CD14-positive monocyte (primary cell): Measurements from ENCODE around the gene DMRTA2. TPM values are rescaled to one million over a fixed set of nuclear protein-coding genes. Genes with fewer than 3 reads are reported as not detected.

ENCODE experiments used
- DNase-seq, 3 donors: peaks; one replicate each; pipeline ENCODE4 v3.0.0-alpha.2; 2011 to 2022
- H2AFZ ChIP-seq: 2 replicates; pipeline ENCODE4 v1.6.0; 2012; ENCODE audit warnings: mild to moderate bottlenecking, low read depth, low read length, inconsistent platforms; ENCODE audit not compliant: insufficient read depth, poor library complexity, severe bottlenecking
- H3K27ac ChIP-seq, 2 donors: 1 replicate in 1 of 2; 2 replicates in 1 of 2; pipeline ENCODE4 v1.5.1; 2012 to 2013; ENCODE audit warnings: low read length in 2 of 2, control low read depth in 1 of 2, inconsistent platforms in 1 of 2, low read depth in 1 of 2, mild to moderate bottlenecking in 1 of 2
- H3K27me3 ChIP-seq, 2 donors: one replicate each; pipeline versions ENCODE4 v1.6.0 to v1.6.1; 2011 to 2013; ENCODE audit warnings: low read length in 2 of 2; ENCODE audit not compliant: control insufficient read depth in 2 of 2, insufficient read depth in 2 of 2
- H3K36me3 ChIP-seq, 2 donors: replicated peaks in 1 of 2; 1 replicate in 1 of 2; 2 replicates in 1 of 2; pipeline versions ENCODE4 v1.5.1 to v1.6.1; 2012 to 2013; ENCODE audit warnings: low read length in 2 of 2, control low read depth in 1 of 2, inconsistent platforms in 1 of 2, mild to moderate bottlenecking in 1 of 2; ENCODE audit not compliant: insufficient read depth in 2 of 2, control insufficient read depth in 1 of 2
- H3K4me1 ChIP-seq, 2 donors: 1 replicate in 1 of 2; 2 replicates in 1 of 2; pipeline versions ENCODE4 v1.5.1 to v1.6.1; 2012 to 2013; ENCODE audit warnings: low read length in 2 of 2, control low read depth in 1 of 2, inconsistent platforms in 1 of 2, mild to moderate bottlenecking in 1 of 2, moderate library complexity in 1 of 2; ENCODE audit not compliant: insufficient read depth in 2 of 2, control insufficient read depth in 1 of 2
- H3K4me2 ChIP-seq: replicated peaks from 2 replicates; pipeline ENCODE3; 2012; ENCODE audit warnings: low read length, moderate library complexity, mild to moderate bottlenecking; ENCODE audit not compliant: poor library complexity, severe bottlenecking; ENCODE audit errors: extremely low read depth
- H3K4me3 ChIP-seq, 3 experiments: fragments of 200-600 bp in 1 of 3; sonication (generic) in 1 of 3; replicated peaks in 1 of 3; 1 replicate in 2 of 3; 2 replicates in 1 of 3; pipeline ENCODE4 v1.5.1; 2011 to 2013; ENCODE audit warnings: low read length in 3 of 3, mild to moderate bottlenecking in 3 of 3, control low read depth in 2 of 3, low read depth in 2 of 3, inconsistent platforms in 1 of 3, moderate library complexity in 1 of 3
- H3K79me2 ChIP-seq: 2 replicates; pipeline ENCODE4 v1.6.0; 2012; ENCODE audit warnings: mild to moderate bottlenecking, control low read depth, inconsistent platforms, low read length, moderate library complexity; ENCODE audit not compliant: insufficient read depth
- H3K9ac ChIP-seq: 2 replicates; pipeline ENCODE4 v1.6.0; 2017; ENCODE audit warnings: low read length, mild to moderate bottlenecking; ENCODE audit not compliant: insufficient read depth, poor library complexity, severe bottlenecking
- H3K9me3 ChIP-seq, 2 donors: replicated peaks in 1 of 2; 1 replicate in 1 of 2; 2 replicates in 1 of 2; pipeline versions ENCODE4 v1.5.1 to v1.6.1; 2012 to 2013; ENCODE audit warnings: low read length in 2 of 2, control low read depth in 1 of 2; ENCODE audit not compliant: control insufficient read depth in 1 of 2, insufficient read depth in 1 of 2
- H4K20me1 ChIP-seq: 2 replicates; pipeline ENCODE4 v1.6.0; 2012; ENCODE audit warnings: mild to moderate bottlenecking, low read length, control low read depth, moderate library complexity; ENCODE audit not compliant: insufficient read depth
- H3K27ac Mint-ChIP-seq, 7 donors: one replicate each; pipeline ENCODE4 v1.8.0; 2020; ENCODE audit warnings: mild to moderate bottlenecking in 7 of 7, mixed read lengths in 7 of 7, moderate library complexity in 6 of 7, inconsistent platforms in 2 of 7
- H3K27me3 Mint-ChIP-seq, 3 donors: one replicate each; pipeline ENCODE4 v1.8.0; 2021 to 2022; ENCODE audit warnings: low read depth in 3 of 3, mild to moderate bottlenecking in 3 of 3, mixed read lengths in 3 of 3, moderate library complexity in 3 of 3, inconsistent platforms in 1 of 3
- H3K36me3 Mint-ChIP-seq, 2 donors: one replicate each; pipeline ENCODE4 v1.8.0; 2020; ENCODE audit warnings: mixed read lengths in 2 of 2, inconsistent platforms in 1 of 2, mild to moderate bottlenecking in 1 of 2
- H3K4me1 Mint-ChIP-seq: one replicate; pipeline ENCODE4 v1.8.0; 2020; ENCODE audit warnings: mild to moderate bottlenecking, mixed read lengths
- H3K4me3 Mint-ChIP-seq, 2 donors: one replicate each; pipeline ENCODE4 v1.8.0; 2020; ENCODE audit warnings: mild to moderate bottlenecking in 2 of 2, mixed read lengths in 2 of 2, moderate library complexity in 1 of 2
- H3K9me3 Mint-ChIP-seq, 7 donors: one replicate each; pipeline ENCODE4 v1.8.0; 2020 to 2022; ENCODE audit warnings: mixed read lengths in 7 of 7, mild to moderate bottlenecking in 6 of 7, moderate library complexity in 6 of 7, inconsistent platforms in 2 of 7
- CTCF ChIP-seq: fragments of 200-600 bp; IDR thresholded peaks from one replicate; pipeline ENCODE4 v1.8.0; 2022; ENCODE audit warnings: antibody characterized with exemption, mild to moderate bottlenecking
- WGBS: methylation state at CpG from one replicate; pipeline ENCODE4 v1.1.5; 2013; ENCODE audit warnings: missing lambda C conversion rate; ENCODE audit not compliant: insufficient coverage; 5-methylcytosine and 5-hydroxymethylcytosine counted together
- intact Hi-C, 2 donors: fragments of 100-400 bp; cut with micrococcal nuclease; formaldehyde crosslinking; loops; one replicate each; pipeline versions ENCODE4 v1.15.0 to v1.15.1; 2023
- polyA plus RNA-seq, 3 donors: library from polyadenylated mRNA; depleted of rRNA in 1 of 3; unstranded in 2 of 3; stranded (reverse) in 1 of 3; fragments of 300-500 nt in 2 of 3; fragments of >200 nt in 1 of 3; fragmentation: Illumina TruSeq in 2 of 3; gene quantifications; 1 replicate in 2 of 3; 2 replicates in 1 of 3; pipeline ENCODE4 v1.2.3, GENCODE V29; 2012 to 2021

The DMRTA2 gene
- polyA plus RNA-seq, 3 donors: not detected

GRCh38 chr1:50438945-50439344 lies 15.7 kb upstream of the DMRTA2 start:
- Histone ChIP-seq H4K20me1 (no peaks in the 10 kb centered on the region), H3K27ac (no peak overlapping the region), H3K4me3 (no peak overlapping the region), H3K9ac (no peak overlapping the region), H3K36me3 (peaks cover 21 to 46% of the 10 kb centered on the region in 2 donors), H3K27me3 (peaks cover 3% of the 10 kb centered on the region in 2 donors), H3K4me2 (no peak overlapping the region), H3K9me3 (no peaks in the 10 kb centered on the region), H3K79me2 (no peaks in the 10 kb centered on the region), H2AFZ (no peak overlapping the region), H3K4me1 (no peaks in the 10 kb centered on the region)
- Mint-ChIP-seq H3K4me3 (no peak overlapping the region), H3K9me3 (no peaks in the 10 kb centered on the region), H3K36me3 (peaks cover 51 to 60% of the 10 kb centered on the region in 2 donors), H3K27ac (no peak overlapping the region), H3K27me3 (peaks cover 2 to 8% (median 8%) of the 10 kb centered on the region in 3 donors), H3K4me1 (no peaks in the 10 kb centered on the region)
- no peak for TF ChIP-seq CTCF
- DNase-seq: no peak
- intact Hi-C loops: no loop called here

GRCh38 chr1:50436489-50436888 lies 13.2 kb upstream of the DMRTA2 start:
- H3K9me3 Mint-ChIP-seq: peaks cover 0 to 3% (median 0%) of the 10 kb centered on the region in 7 donors
- no peaks in the 10 kb centered on the region for H3K4me1 Mint-ChIP-seq
- no peak for TF ChIP-seq CTCF

More at GRCh38 chr1:50436489-50436888, 13.2 kb upstream of the DMRTA2 start:
- Histone ChIP-seq H2AFZ (no peak overlapping the region), H3K27ac (no peak overlapping the region), H3K4me3 (no peak overlapping the region), H3K27me3 (peaks cover 26% of the 10 kb centered on the region in 2 donors), H3K4me2 (no peak overlapping the region), H3K9ac (no peak overlapping the region), H4K20me1 (no peaks in the 10 kb centered on the region), H3K36me3 (peaks cover 19 to 35% of the 10 kb centered on the region in 2 donors), H3K79me2 (no peaks in the 10 kb centered on the region), H3K4me1 (no peaks in the 10 kb centered on the region), H3K9me3 (peaks cover 0 to 3% of the 10 kb centered on the region in 2 donors)
- intact Hi-C loops: no loop called here
- peaks cover 36 to 48% of the 10 kb centered on the region in 2 donors for H3K36me3 Mint-ChIP-seq
- no peak overlapping the region for H3K27ac Mint-ChIP-seq
- peaks cover 27 to 30% (median 30%) of the 10 kb centered on the region in 3 donors for H3K27me3 Mint-ChIP-seq
- DNase-seq: no peak
- WGBS: 96% methylated on average over 4 of the region's 6 CpGs
- no peak overlapping the region for H3K4me3 Mint-ChIP-seq
